Peyer's patch (tissue), 4 donors: ENCODE data around the gene FKBP8. TPM values are rescaled to one million over a fixed set of nuclear protein-coding genes. Genes with fewer than 3 reads are reported as not detected.

Source experiments
- DNase-seq, 3 donors: peaks; one replicate each; pipeline ENCODE4 v3.0.0-alpha.2; 2017 to 2019
- H3K27ac ChIP-seq, 4 donors: fragments of 200-600 bp; sonication (generic); one replicate each; pipeline ENCODE4 v1.5.1; 2016 to 2019
- H3K27me3 ChIP-seq, 2 donors: fragments of 200-600 bp; sonication (generic); one replicate each; pipeline ENCODE4 v1.5.1; 2019
- H3K36me3 ChIP-seq, 3 donors: fragments of 200-600 bp; sonication (generic); one replicate each; pipeline ENCODE4 v1.5.1; 2016 to 2019
- H3K4me1 ChIP-seq, 4 donors: fragments of 200-600 bp; sonication (generic); one replicate each; pipeline ENCODE4 v1.5.1; 2016 to 2019
- H3K4me3 ChIP-seq, 4 donors: fragments of 200-600 bp; sonication (generic); 1 replicate in 3 of 4; 2 replicates in 1 of 4; pipeline ENCODE4 v1.5.1; 2016 to 2019; ENCODE audit warnings: mild to moderate bottlenecking in 1 of 4
- H3K9me3 ChIP-seq, 4 donors: fragments of 200-600 bp; sonication (generic); one replicate each; pipeline ENCODE4 v1.5.1; 2016 to 2019; ENCODE audit warnings: mild to moderate bottlenecking in 1 of 4
- POLR2A ChIP-seq, 2 donors: fragments of 450-650 bp; IDR thresholded peaks; one replicate each; pipeline ENCODE4 v1.5.1; 2017; ENCODE audit warnings: antibody characterized with exemption in 2 of 2, mild to moderate bottlenecking in 2 of 2, moderate library complexity in 2 of 2
- total RNA-seq, 4 donors: library from RNA; depleted of rRNA; stranded (reverse); fragments of >200 nt; gene quantifications; one replicate each; pipeline ENCODE4 v1.1.0, GENCODE V29; 2016
- TF ChIP-seq, protein P1 (sequence below), 6 experiments: fragments of 450-650 bp in 4 of 6; fragments of 200-600 bp in 2 of 6; sonication (generic) in 1 of 6; IDR thresholded peaks; one replicate each; pipeline ENCODE4 v1.5.1; 2017 to 2019; ENCODE audit warnings: antibody characterized with exemption in 6 of 6, mild to moderate bottlenecking in 3 of 6, moderate library complexity in 1 of 6

Gene FKBP8
- total RNA-seq, 4 donors from 2014 or later: 231 to 333 (median 264) TPM

DNA sequence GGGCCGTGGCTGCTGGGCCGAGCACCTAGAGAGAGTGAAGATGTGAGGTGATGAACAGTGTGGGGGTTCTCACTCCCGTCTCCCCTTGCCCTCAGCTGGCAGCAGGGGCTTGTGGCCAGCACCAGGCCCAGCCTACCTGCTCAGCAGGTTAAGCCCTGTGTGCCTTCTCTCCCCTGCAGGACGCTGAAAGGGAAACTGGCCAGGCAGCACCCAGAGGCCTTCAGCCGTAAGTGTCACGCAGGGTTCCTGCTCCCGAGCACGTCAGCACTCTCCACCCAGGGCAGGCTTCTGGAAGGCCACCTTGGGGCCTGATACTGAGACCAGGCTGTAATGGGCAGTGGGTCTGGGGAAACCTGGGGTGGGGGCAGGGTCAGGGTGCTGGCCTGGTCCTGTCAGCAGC is 23.6 kb upstream of the FKBP8 start:
- no peak overlapping the region for H3K4me3 ChIP-seq
- H3K36me3 ChIP-seq: peaks cover 0 to 71% (median 0%) of the 10 kb centered on the region in 3 donors
- H3K4me1 ChIP-seq: no peaks in the 10 kb centered on the region
- TF ChIP-seq POLR2A (IDR thresholded peaks at IDR 0.05): no peak
- TF ChIP-seq, protein P1, sequence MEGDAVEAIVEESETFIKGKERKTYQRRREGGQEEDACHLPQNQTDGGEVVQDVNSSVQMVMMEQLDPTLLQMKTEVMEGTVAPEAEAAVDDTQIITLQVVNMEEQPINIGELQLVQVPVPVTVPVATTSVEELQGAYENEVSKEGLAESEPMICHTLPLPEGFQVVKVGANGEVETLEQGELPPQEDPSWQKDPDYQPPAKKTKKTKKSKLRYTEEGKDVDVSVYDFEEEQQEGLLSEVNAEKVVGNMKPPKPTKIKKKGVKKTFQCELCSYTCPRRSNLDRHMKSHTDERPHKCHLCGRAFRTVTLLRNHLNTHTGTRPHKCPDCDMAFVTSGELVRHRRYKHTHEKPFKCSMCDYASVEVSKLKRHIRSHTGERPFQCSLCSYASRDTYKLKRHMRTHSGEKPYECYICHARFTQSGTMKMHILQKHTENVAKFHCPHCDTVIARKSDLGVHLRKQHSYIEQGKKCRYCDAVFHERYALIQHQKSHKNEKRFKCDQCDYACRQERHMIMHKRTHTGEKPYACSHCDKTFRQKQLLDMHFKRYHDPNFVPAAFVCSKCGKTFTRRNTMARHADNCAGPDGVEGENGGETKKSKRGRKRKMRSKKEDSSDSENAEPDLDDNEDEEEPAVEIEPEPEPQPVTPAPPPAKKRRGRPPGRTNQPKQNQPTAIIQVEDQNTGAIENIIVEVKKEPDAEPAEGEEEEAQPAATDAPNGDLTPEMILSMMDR (IDR thresholded peaks at IDR 0.05): no peak
- no peaks in the 10 kb centered on the region for H3K27me3 ChIP-seq
- H3K27ac ChIP-seq: no peak overlapping the region
- H3K9me3 ChIP-seq: no peaks in the 10 kb centered on the region
- DNase-seq: no peak

DNA sequence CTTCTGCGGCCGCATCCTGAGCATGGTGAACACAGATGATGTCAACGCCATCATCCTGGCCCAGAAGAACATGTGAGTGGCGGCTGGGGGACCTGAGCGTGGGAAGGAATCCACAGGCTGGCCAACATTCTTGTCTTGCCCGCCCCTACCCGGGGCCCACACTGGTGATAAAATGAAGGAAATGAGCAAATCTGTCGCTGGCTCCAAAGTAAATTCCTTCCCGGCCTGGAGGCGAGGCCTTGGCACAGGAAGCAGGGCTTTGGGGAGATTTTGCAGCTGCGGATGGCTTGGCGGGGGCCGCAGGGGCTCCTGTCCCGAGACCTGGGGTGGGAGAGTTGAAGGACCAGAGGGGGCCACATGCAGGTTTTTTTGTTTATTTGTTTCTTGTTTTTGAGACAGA is 18.7 kb upstream of the FKBP8 start:
- Histone ChIP-seq H3K4me3 (no peak overlapping the region), H3K9me3 (no peaks in the 10 kb centered on the region), H3K36me3 (peaks cover 0 to 55% (median 0%) of the 10 kb centered on the region in 3 donors), H3K4me1 (peaks cover 0 to 6% (median 2%) of the 10 kb centered on the region in 4 donors), H3K27ac (peak overlapping the region in 1 of 4 donors; percentile 59), H3K27me3 (no peaks in the 10 kb centered on the region)
- no peak for DNase-seq
- no peak for TF ChIP-seq POLR2A (IDR thresholded peaks at IDR 0.05)
- TF ChIP-seq, protein P1 (IDR thresholded peaks at IDR 0.05): no peak

GRCh38 chr19:18559685-18560084 is 16.3 kb upstream of the FKBP8 start:
- Histone ChIP-seq H3K27me3 (no peaks in the 10 kb centered on the region), H3K9me3 (no peaks in the 10 kb centered on the region), H3K4me1 (peaks cover 0 to 6% (median 2%) of the 10 kb centered on the region in 4 donors), H3K27ac (no peak overlapping the region), H3K36me3 (peaks cover 0 to 31% (median 0%) of the 10 kb centered on the region in 3 donors), H3K4me3 (no peak overlapping the region)
- TF ChIP-seq, protein P1 (IDR thresholded peaks at IDR 0.05): no peak
- TF ChIP-seq POLR2A (IDR thresholded peaks at IDR 0.05): no peak
- DNase-seq: no peak

- no peak for TF ChIP-seq POLR2A (IDR thresholded peaks at IDR 0.05)
- TF ChIP-seq, protein P1 (IDR thresholded peaks at IDR 0.05): no peak
- peaks cover 0 to 20% (median 0%) of the 10 kb centered on the region in 3 donors for H3K36me3 ChIP-seq
- peak overlapping the region; percentile 78 to 94 (median 84) for H3K4me3 ChIP-seq
- H3K27ac ChIP-seq: peak overlapping the region; percentile 91 to 94 (median 93)
- H3K27me3 ChIP-seq: no peaks in the 10 kb centered on the region
- DNase-seq: no peak
- peaks cover 0 to 6% (median 2%) of the 10 kb centered on the region in 4 donors for H3K4me1 ChIP-seq
- no peaks in the 10 kb centered on the region for H3K9me3 ChIP-seq
Observed at GRCh38 chr19:18558604-18559003, 15.2 kb upstream of the FKBP8 start.

- H3K36me3 ChIP-seq: peaks cover 0 to 16% (median 0%) of the 10 kb centered on the region in 3 donors
- no peak for TF ChIP-seq POLR2A (IDR thresholded peaks at IDR 0.05)
- TF ChIP-seq, protein P1 (IDR thresholded peaks at IDR 0.05): no peak
- peak overlapping the region; percentile 78 to 94 (median 84) for H3K4me3 ChIP-seq
- no peaks in the 10 kb centered on the region for H3K9me3 ChIP-seq
- DNase-seq: no peak
- H3K27me3 ChIP-seq: no peaks in the 10 kb centered on the region
- peak overlapping the region; percentile 91 to 94 (median 93) for H3K27ac ChIP-seq
- H3K4me1 ChIP-seq: peaks cover 0 to 6% (median 2%) of the 10 kb centered on the region in 4 donors
Observed at GRCh38 chr19:18558202-18558555, 14.8 kb upstream of the FKBP8 start.
